Suppressor macrophage treated with lipopolysaccharide for 1 hour (primary cell): Measurements from ENCODE around the gene RGS1.

Experiments used
- DNase-seq, 3 donors: peaks; one replicate each; pipeline ENCODE4 v3.0.0-alpha.2; 2020 to 2022

RGS1 gene

GRCh38 chr1:192581131-192581927, 5.8 kb downstream of the RGS1 start:
- peak in 1 of 3 donors; percentile 26 for DNase-seq

- no peak for DNase-seq
Measured at GRCh38 chr1:192584866-192585265, 9.3 kb downstream of the RGS1 start.

DNA sequence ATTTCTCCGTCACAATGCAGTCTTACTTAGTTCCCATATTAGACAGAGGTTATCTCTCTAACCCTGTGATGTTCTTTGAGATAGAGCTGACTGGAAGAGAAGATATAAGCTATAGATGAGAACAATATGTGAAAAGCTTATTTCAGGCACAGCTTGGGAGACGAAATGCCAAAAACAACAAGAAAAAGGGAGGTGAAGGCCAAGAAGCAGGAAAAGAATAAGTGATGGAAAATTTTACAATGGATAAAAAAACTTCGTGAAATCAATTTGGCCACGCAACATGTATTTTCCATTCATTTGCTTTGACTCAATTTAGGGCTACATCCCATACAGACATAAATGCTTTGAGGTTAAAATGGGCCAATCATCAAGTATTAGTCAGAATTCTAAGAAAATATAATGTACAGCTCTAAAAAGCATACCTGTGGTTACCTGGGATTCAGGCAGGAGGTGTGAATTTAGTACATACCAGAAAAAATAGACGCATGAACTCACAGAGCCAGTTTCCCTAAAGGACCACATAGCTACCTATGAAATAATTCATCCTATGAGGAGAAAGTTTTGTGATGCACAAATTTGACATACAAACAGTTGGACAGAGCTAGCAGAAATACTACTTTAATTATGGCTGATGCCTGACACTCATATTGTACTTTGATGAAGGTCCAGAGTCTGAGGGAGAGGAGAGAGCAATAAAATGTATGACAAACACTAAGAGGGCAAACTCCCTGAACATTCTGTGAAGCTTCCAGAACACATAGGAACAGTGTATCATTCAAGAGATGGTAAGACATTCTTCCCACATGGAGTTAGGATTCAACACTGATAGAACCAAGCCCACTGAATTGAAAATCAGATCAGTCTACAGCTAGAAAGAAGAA, 12.1 kb downstream of the RGS1 start:
- DNase-seq, result no peak

DNA sequence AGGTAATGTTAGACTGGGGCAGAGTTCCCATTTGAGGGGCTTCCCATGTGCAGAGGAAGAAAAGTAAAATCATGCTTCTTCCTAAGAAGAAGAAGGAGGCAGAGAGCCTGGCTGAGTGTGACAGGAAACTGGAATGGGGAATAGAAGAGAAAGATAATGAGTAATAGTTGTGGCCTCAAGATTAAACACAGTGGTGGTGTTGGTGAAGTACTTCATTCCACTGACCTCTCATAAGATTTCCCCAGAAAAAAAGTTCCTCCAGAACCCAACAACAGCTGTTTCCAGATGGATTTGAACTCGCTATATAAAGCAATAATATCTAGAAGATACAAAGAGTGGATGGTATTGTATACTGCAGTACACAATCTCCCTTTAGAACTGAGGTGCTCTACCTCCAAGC, 13.0 kb downstream of the RGS1 start:
- no peak for DNase-seq

- peak in 1 of 3 donors; percentile 15 for DNase-seq
Measured at GRCh38 chr1:192589813-192590212, 14.2 kb downstream of the RGS1 start.

DNA sequence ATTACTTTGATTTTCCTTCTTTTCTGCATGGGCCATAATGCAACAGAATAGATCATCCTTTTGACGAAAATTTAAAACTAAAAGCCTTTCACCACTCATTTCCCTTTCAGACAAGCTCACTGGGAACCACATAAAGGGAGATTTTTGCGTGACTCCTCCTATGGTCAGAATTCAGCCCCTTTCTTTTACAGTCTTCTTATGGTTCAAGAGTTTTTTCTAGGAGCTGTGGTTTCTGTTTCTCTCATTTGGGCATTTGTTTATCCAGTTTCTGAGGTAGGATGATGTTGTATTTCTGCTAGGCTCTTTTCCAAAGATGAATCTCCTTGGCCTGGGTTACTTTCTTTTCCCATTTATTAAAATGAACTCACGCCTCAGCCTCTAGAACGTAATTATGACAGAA, 16.9 kb downstream of the RGS1 start:
- peak in 1 of 3 donors; percentile 48 for DNase-seq

GRCh38 chr1:192592981-192593708, 17.6 kb downstream of the RGS1 start:
- peak; percentile 61 to 77 (median 64) for DNase-seq

- DNase-seq, result no peak
Measured at GRCh38 chr1:192595299-192595698, 19.7 kb downstream of the RGS1 start.

DNA sequence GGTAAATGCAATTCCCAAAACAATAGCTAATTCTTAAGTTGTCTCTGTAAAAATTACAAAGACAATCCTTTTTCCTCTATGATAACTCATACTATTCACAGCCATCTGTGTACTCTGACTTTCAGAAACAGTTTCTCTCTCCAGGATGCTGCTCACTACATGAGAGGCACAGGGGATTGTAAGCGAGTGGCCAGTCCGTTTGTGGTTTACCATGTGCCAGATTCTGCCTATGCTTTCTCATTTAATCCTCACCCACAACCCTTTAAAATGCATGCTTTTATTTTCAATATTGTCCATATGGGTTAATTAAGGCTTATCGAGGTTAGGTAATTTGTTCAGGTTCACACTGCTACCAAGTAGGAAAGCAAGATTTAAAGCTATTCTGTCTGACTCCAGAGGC, 23.0 kb downstream of the RGS1 start:
- DNase-seq, result no peak

DNA sequence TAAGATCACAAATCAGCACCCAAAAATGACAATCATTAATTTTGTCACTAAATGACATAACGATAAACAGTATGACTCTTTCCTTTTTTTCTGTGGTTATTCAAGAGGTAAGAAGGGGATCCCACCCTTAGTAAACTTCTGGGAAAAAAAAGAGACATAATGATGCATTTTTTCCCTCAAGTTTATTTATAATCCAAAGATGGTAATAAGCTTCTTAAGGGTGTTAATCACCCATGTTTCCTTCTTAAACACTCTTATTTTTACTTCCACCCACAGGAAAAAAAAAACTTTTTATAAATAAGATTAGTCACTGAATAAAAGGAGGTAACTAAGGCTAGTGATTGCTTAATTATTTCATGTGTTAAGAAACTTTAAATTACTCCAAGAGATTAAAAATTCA, 24.7 kb downstream of the RGS1 start:
- DNase-seq, result peak; percentile 16 to 83 (median 63)

GRCh38 chr1:192601143-192601542, 25.6 kb downstream of the RGS1 start:
- DNase-seq, result peak; percentile 41 to 59 (median 44)

GRCh38 chr1:192601567-192601966, 26.0 kb downstream of the RGS1 start:
- DNase-seq, result peak; percentile 50 to 69 (median 63)

DNA sequence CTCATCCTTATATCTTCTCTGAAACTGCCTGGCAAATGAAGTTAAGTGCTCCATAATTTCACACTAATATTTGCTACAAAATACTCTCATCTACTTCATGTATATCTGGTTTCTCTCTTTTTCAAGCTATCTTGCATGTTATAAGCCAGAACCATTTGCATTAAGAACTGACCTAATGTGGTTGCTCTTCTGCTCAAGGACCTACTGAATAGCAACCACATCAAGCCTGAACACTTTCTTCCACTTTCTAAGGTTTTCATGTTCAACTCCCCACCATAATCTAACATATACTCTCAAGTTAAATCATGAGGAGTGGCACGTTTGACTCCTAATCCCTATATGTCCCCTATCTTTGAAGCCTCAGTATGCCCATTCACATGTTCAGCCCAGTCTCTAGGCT, 27.2 kb downstream of the RGS1 start:
- no peak for DNase-seq

DNA sequence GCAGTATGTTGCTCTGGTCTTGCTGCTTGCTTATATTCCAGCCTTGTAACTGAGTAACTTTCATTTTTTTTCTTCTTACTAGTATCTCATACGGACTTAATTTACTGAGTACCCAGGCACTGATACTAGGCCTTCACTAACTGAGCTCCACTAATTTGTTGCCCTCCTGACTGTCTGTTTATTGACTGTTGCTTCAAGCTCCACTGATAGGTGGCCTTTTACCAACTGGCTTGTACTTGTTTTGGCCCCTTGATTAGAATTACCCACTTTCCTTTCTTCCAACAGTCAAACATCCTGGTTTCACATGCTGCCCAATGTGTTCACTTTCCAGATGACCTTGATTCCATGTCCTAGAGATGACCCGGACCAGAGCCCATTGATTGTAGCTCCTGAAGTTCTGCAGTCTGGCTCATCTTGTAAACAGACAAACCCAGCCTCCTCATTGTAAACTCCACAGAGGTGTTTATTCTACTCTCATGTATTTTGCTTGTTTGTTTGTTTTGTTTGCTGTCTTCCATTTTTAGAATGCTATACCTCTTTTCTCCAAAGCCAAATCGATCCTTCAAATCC, 27.7 kb downstream of the RGS1 start:
- DNase-seq, result no peak

GRCh38 chr1:192604979-192605620, 29.5 kb downstream of the RGS1 start:
- DNase-seq, result peak; percentile 48 to 84 (median 78)

- DNase-seq, result no peak
Measured at GRCh38 chr1:192608671-192609070, 33.1 kb downstream of the RGS1 start.

GRCh38 chr1:192609110-192610079, 33.8 kb downstream of the RGS1 start:
- peak; percentile 87 to 95 (median 90) for DNase-seq

DNA sequence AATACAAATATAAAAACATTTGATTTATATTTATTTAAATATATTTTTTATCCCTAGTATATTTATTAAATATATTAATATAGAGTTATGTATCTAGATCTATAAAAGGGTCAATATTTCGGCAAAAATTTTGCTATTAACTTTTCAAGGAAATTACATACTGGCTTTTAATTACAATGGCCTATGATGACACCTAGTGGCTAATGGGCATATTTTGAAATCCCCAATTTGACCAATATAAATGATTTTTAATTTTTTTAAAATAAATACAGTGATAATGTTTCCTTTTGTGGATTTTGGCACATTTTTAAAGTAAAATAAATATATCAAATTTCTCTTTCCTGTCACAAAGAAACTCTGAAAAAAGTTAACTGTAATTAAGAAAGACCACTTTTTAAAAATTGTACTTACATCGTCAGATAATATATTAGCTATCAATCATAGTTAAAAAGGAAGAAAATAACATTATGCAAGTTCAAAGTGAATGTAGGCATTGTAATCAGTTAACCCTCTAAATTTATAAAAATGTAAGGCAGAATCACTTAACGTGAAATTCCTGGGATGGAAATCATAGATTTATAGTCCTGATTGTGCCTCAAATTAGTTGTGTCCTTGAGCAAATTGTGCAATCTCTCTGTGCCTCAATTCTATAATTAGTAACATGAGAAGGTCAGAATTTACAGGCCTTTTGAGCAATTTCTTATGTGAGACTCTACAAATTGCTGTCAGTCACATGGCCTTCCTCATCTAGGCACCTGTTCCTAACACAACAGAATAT, 34.7 kb downstream of the RGS1 start:
- peak; percentile 51 to 78 (median 72) for DNase-seq

DNA sequence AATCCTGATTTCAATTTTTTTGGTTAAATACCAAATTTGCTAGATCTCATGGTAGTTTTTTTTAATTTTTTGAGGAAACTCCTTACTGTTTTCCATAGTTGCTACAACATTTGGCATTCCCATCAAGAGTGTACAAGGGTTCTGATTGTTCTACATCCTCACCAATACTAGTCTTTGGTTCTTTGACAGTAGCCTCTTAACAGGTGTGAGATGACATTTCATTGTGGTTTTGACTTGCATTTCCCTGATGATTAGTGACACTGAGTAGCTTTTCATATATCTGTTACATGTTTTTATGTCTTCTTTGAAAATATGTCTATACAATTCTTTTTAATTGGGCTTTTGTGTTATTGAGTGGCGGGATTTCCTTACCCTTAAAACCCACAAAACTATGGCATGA, 39.5 kb downstream of the RGS1 start:
- DNase-seq, result no peak

DNA sequence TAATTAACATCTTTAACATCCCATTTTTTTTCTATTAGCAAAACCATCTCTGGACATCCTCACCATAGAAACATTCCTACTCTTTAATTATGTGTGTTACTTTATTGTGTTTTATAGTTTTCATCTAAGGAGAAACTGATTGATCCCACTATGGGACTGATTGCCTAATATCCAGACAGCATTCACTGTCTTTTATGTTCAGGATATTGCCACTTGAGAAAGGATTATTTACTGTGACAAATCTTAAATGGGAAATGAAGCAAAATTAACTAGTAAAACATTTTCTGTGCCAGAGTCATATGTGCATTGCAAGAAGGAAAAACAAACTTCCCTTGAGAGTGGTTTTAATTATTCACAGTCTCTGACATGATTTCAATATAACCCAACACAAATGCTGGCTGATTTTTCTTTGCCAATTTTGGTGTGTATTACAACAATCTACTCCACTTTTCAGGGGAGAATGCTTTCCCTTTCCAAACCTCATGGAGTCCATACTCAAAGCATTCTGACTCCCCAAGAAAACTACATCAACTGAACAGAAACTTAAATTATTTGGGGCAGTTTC, 44.6 kb downstream of the RGS1 start:
- DNase-seq, result no peak
